ENCODE measurements around the gene RSPH10B2.
"Not testable (repeated sequence)": the region's sequence is repeated elsewhere in the genome, so short reads cannot be mapped to it uniquely, and the experiment has no call there.

RSPH10B2 gene

DNA sequence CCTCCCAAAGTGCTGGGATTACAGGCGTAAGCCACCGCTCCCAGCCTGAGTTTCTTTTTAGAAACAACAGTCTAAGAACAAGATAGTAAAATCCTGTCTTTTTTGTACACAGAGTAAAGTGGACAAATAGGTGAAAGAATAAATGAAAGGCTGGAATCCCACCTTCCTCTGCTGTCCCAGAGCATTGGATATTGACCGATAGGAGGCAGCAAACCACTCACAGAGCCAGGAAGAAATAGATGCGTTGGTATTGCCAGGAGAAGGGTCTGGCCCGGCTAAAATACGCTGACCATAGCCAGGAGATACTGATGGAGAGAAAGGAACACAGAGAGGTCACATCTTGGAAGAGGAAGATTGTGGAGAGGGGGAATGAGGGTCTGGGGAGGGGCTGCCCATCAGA is 35.8 kb upstream of the RSPH10B2 start:
- in situ Hi-C loops (cut with HindIII; ENCODE audit: low sequenced_read_pairs) = no loop called here
- TF ChIP-seq, protein P1, sequence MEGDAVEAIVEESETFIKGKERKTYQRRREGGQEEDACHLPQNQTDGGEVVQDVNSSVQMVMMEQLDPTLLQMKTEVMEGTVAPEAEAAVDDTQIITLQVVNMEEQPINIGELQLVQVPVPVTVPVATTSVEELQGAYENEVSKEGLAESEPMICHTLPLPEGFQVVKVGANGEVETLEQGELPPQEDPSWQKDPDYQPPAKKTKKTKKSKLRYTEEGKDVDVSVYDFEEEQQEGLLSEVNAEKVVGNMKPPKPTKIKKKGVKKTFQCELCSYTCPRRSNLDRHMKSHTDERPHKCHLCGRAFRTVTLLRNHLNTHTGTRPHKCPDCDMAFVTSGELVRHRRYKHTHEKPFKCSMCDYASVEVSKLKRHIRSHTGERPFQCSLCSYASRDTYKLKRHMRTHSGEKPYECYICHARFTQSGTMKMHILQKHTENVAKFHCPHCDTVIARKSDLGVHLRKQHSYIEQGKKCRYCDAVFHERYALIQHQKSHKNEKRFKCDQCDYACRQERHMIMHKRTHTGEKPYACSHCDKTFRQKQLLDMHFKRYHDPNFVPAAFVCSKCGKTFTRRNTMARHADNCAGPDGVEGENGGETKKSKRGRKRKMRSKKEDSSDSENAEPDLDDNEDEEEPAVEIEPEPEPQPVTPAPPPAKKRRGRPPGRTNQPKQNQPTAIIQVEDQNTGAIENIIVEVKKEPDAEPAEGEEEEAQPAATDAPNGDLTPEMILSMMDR (IDR thresholded peaks at IDR 0.05; ENCODE audit: low read depth, low read length, missing control alignments) = no peak
- no peak for DNase-seq (ENCODE audit: low read depth)
- no peak overlapping the region for H3K4me3 ChIP-seq (ENCODE audit: low read depth, low read length)

DNA sequence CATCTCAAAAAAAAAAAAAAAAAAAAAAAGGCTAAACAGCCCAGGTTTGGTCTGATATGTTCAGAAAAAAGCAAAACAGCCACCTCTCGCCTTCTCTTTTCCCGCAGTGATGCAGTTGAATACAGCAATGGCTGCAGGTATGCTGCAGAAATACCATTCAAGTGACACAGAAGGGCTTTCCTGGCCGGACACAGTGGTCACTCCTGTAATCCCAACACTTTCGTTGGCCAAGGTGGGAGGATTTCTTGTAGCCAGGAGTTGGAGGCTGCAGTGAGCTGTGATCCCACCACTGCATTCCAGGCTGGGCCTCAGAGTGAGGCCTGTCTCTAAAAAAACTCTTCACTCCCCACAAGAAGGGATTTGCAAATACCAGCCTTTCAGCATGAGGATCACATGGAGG is 29.6 kb upstream of the RSPH10B2 start:
- DNase-seq (ENCODE audit: low read depth); H3K4me3 ChIP-seq (ENCODE audit: low read depth, low read length); in situ Hi-C loops (cut with HindIII; ENCODE audit: low sequenced_read_pairs): not testable (repeated sequence)

DNA sequence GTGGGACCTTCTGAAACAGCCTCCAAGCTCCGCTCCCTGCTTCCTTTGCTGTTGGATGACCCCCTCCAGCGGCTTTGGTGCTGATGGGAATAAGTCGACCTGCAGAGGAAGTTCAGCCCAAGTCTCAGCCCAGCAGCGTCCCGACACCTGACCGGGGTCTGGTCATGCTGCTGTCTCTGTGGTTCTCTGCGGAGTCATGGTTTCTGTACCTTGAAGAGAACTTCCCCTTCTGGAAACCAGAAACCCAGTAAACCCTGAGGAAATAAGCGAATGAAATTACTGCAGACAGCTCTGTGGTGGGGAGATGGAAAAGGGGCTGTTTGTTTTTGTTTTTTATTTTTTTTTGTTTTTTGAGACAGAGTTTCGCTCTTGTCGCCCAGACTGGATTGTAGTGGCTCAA is 28.9 kb upstream of the RSPH10B2 start:
- in situ Hi-C loops (cut with HindIII; ENCODE audit: low sequenced_read_pairs) = no loop called here
- TF ChIP-seq, protein P1 (IDR thresholded peaks at IDR 0.05; ENCODE audit: low read depth, low read length, missing control alignments) = no peak
- DNase-seq (ENCODE audit: low read depth) = no peak
- no peak overlapping the region for H3K4me3 ChIP-seq (ENCODE audit: low read depth, low read length)

DNA sequence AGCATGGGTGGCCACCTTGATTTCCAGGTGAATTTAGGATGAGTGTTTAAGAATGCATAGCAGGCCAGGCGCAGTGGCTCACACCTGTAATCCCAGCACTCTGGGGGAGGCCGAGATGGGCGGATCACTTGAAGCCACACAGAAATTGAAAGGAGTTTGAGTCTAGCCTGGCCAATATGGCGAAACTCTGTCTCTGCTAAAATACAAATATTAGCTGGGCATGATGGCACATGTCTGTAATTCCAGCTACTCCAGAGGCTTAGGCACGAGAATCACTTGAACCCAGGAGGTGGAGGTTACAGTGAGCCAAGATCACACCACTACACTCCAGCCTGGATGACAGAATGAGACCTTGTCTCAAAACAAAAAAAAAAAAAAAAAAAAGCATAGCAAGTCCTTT is 27.6 kb upstream of the RSPH10B2 start:
- H3K4me3 ChIP-seq (ENCODE audit: low read depth, low read length); in situ Hi-C loops (cut with HindIII; ENCODE audit: low sequenced_read_pairs); DNase-seq (ENCODE audit: low read depth): not testable (repeated sequence)

DNA sequence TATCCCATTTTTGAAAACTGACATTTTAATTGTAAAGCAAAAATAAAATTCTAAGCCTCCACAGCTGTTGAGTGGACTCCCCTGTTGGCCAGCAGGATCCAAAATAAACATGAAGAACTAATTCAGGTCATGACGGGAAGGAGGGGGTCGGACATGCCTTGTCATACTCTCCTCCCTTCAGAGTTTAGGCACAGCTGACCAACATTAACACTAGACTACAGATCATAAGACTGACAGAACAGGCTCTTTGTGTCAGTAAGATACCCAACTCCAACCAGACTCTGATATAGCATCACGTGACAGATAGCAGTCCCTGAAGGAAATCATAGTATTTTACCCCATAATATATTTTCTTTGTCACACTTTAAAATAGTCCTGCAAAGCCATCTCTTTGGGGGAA is 26.2 kb upstream of the RSPH10B2 start:
- in situ Hi-C loops (cut with HindIII; ENCODE audit: low sequenced_read_pairs) = no loop called here
- TF ChIP-seq, protein P1 (IDR thresholded peaks at IDR 0.05; ENCODE audit: low read depth, low read length, missing control alignments) = no peak
- no peak for DNase-seq (ENCODE audit: low read depth)
- H3K4me3 ChIP-seq (ENCODE audit: low read depth, low read length) = no peak overlapping the region

DNA sequence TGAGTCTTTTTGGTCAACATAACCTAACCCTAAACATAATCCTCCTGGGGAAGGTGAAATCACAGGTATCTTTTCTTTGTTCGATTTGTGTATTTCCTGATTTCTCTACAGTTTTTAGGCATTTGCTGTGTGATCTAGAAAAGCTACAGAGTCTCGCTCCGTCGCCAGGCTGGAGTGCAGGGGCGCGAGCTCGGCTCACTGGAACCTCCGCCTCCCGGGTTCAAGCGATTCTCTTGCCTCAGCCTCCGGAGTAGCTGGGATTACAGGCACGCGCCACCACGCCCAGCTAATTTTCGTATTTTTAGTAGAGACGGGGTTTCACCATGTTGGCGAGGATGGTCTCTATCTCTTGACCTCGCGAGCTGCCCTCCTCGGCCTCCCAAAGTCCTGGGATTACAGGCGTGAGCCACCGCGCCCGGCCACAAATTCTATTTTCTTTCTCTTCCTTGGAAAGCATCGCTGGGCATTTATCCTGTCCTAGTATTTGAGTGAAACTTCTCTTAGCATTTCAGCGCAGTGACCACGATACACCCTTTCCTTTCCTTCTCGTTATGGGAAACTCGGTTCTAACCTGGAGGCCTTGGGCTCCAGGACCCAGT is 24.9 kb upstream of the RSPH10B2 start:
- in situ Hi-C loops (cut with HindIII; ENCODE audit: low sequenced_read_pairs); DNase-seq (ENCODE audit: low read depth): not testable (repeated sequence)
- H3K4me3 ChIP-seq (ENCODE audit: low read depth, low read length) = peak overlapping the region; percentile 91

DNA sequence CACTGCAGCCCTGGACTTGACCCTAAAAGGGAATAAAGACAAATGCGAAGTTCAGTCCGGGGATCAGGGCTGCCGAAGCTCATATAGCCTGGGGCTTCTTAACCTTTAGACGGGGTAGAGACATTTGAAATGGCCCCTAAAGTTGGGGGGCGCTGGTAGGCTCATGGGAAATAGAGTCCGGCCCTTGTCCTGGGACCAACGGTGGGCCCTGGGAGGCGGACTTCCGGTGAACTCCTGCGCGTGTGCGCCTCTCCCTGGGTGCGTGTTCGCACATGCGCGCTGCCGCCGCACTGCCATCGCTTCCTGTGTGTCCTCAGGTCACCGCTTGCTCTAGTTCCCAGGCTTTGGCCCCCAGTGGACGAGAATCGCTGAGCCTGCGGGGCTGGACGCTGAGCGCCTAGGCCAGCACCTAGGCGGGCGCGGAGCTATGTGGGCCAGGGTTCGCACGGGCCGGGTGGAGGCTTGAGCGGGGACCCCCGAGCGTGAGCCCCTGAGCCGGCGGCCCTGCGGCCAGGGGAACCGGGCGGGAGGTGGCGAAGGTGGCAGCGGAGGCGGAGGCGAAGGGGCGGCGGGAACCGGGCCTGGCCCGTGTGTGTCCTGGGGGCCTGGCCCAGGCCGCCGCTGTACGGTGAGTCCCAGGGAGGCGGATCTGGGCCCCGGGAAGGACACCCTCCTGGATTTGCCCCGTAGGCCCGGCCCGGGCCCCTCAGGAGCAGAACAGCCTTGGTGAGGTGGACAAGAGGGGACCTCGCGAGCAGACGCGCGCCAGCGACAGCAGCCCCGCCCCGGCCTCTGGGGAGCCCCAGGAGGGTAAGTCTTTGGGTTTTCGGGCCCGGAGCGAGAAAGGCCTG is 24.2 kb upstream of the RSPH10B2 start:
- peak overlapping the region; percentile 91 for H3K4me3 ChIP-seq (ENCODE audit: low read depth, low read length)
- in situ Hi-C loops (cut with HindIII; ENCODE audit: low sequenced_read_pairs) = no loop called here
- TF ChIP-seq, protein P1 (IDR thresholded peaks at IDR 0.05; ENCODE audit: low read depth, low read length, missing control alignments) = no peak
- DNase-seq (ENCODE audit: low read depth) = peak; percentile 77

DNA sequence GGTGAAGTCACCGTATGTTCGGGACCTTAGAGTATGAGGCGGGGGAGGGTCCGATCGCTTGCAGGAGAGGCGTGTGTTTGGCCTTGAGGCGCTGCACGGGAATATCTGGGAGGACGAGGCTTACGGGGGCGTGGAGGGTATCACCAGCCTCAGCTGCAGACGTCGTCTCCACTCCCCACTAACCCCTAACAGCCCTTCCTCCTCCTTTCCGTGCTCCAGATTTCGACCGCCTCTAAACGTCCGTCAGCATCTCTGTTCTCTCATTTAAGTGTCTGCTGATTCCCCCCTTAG is 23.6 kb upstream of the RSPH10B2 start:
- H3K4me3 ChIP-seq (ENCODE audit: low read depth, low read length) = peak overlapping the region; percentile 91
- TF ChIP-seq, protein P1 (IDR thresholded peaks at IDR 0.05; ENCODE audit: low read depth, low read length, missing control alignments) = no peak
- DNase-seq (ENCODE audit: low read depth) = no peak
- in situ Hi-C loops (cut with HindIII; ENCODE audit: low sequenced_read_pairs) = no loop called here

DNA sequence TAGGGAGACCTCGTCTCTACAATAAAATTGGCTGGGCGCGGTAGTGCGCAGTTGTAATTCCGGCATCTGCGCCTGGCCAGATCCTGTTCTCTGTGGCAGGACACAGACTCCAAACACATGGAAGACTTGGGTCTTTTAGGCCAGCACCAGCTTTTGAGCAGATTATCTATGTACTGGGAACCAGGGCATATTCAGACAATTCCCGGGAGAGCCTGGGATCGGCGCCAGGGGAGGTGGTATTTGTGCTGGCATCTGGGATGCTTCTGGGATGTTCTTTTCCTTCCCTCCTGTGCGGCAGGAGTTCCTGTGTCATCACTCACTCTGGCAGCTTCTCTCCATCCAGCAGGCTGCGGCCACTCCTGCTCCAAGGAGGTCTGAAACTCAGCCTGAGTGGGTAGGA is 15.5 kb upstream of the RSPH10B2 start:
- H3K4me3 ChIP-seq (ENCODE audit: low read depth, low read length); in situ Hi-C loops (cut with HindIII; ENCODE audit: low sequenced_read_pairs); DNase-seq (ENCODE audit: low read depth): not testable (repeated sequence)

DNA sequence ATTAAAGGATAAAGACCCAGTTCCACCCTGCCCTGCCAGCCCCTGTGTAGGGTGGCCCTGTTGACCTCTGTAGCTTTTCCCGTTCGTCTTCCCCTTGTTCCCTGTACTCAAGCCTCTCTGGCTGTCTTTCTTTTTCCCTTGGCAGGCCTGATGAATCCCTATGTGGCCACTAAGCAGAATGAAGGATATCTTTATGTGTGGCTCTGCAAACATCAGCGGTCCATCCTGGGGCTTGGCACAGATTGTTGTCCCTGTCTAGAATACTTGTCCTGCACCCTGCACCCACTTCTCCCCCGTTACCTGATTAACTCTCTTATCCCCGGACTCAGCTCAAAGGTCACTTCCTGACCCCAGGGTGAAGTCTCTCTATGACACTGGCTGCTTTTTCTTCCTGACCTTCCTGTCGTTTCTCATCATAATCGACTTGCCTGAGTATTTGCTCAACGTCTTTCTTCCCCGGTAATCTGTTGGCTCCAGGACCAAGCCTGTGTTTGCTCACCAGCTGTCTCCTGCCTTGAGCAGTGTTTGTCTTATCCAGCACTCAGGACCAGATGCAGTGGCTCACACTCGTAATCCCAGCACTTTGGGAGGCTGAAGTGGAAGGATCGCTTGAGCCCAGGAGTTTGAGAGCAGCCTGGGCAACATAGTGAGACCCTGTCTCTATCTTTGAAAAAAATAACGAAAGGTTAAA is 9.3 kb upstream of the RSPH10B2 start:
- H3K4me3 ChIP-seq (ENCODE audit: low read depth, low read length); DNase-seq (ENCODE audit: low read depth); in situ Hi-C loops (cut with HindIII; ENCODE audit: low sequenced_read_pairs): not testable (repeated sequence)

DNA sequence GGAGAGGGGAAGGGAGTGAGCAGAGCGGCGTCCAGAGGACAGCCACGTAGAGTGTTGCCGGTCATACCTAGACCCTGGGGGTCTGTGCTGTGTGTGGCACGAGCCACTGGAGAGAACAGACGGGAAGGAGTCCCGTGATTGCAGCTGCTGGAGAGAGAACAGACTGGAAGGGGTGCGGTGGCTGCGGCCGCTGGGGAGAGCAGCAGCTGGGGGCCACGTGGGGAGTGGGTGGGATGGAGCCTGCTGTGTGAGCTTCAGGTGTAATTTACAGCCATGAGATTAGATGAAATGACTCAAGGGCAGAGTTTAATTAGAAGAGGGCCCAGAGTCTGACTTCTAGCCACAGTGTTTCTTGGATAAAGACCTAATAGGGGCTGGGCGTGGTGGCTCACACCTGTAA is 4.6 kb upstream of the RSPH10B2 start:
- DNase-seq (ENCODE audit: low read depth); H3K4me3 ChIP-seq (ENCODE audit: low read depth, low read length); in situ Hi-C loops (cut with HindIII; ENCODE audit: low sequenced_read_pairs): not testable (repeated sequence)

Data from astrocyte of the cerebellum (primary cell).